Natural killer cell (primary cell): Measurements from ENCODE around the gene NPAS3. TPM values are rescaled to one million over a fixed set of nuclear protein-coding genes. Genes with fewer than 3 reads are reported as not detected.
A peak's percentile ranks its signal among the peaks of the same experiment; 100 is the strongest.

Experiments
- ATAC-seq, 3 donors: fragments of 150-1000 bp in 2 of 3; fragments of 200-7000 bp in 1 of 3; cut with Tn5 transposase; 1 replicate in 1 of 3; 2 replicates in 2 of 3; pipeline ENCODE4 v1.10.0; 2021; ENCODE audit warnings: mild to moderate bottlenecking in 2 of 3, moderate library complexity in 2 of 3
- DNase-seq, 2 donors: peaks; one replicate each; pipeline versions ENCODE4 v3.0.0 to v3.0.0-alpha.2; 2013 to 2021; ENCODE audit warnings: mixed read lengths in 1 of 2
- H3K27ac ChIP-seq: one replicate; pipeline ENCODE4 v1.5.1; 2013; ENCODE audit warnings: mild to moderate bottlenecking, low read length
- H3K27me3 ChIP-seq: one replicate; pipeline ENCODE4 v1.6.1; 2013; ENCODE audit warnings: low read length; ENCODE audit not compliant: control insufficient read depth, insufficient read depth
- H3K36me3 ChIP-seq: one replicate; pipeline ENCODE4 v1.6.1; 2013; ENCODE audit warnings: low read length; ENCODE audit not compliant: control insufficient read depth, insufficient read depth
- H3K4me1 ChIP-seq: one replicate; pipeline ENCODE4 v1.6.1; 2013; ENCODE audit warnings: low read length; ENCODE audit not compliant: control insufficient read depth, insufficient read depth
- H3K4me3 ChIP-seq: one replicate; pipeline ENCODE4 v1.5.1; 2013; ENCODE audit warnings: low read length
- H3K9me3 ChIP-seq: one replicate; pipeline ENCODE4 v1.6.1; 2013; ENCODE audit warnings: low read length; ENCODE audit not compliant: control insufficient read depth, insufficient read depth
- H3K27ac Mint-ChIP-seq, 2 donors: one replicate each; pipeline ENCODE4 v1.8.0; 2022; ENCODE audit warnings: mild to moderate bottlenecking in 2 of 2, mixed read lengths in 2 of 2, moderate library complexity in 1 of 2
- H3K27me3 Mint-ChIP-seq, 2 donors: one replicate each; pipeline ENCODE4 v1.8.0; 2022; ENCODE audit warnings: low read depth in 2 of 2, mixed read lengths in 2 of 2
- H3K36me3 Mint-ChIP-seq: one replicate; pipeline ENCODE4 v1.8.0; 2022; ENCODE audit warnings: mixed read lengths
- H3K4me1 Mint-ChIP-seq, 2 donors: one replicate each; pipeline ENCODE4 v1.8.0; 2022; ENCODE audit warnings: mixed read lengths in 2 of 2
- H3K4me3 Mint-ChIP-seq: one replicate; pipeline ENCODE4 v1.8.0; 2022; ENCODE audit warnings: mild to moderate bottlenecking, moderate library complexity, mixed read lengths
- H3K9me3 Mint-ChIP-seq, 2 donors: one replicate each; pipeline ENCODE4 v1.8.0; 2022; ENCODE audit warnings: mixed read lengths in 2 of 2
- CTCF ChIP-seq: fragments of 200-600 bp; IDR thresholded peaks from one replicate; pipeline ENCODE4 v1.8.0; 2022; ENCODE audit warnings: antibody characterized with exemption
- WGBS: methylation state at CpG from one replicate; pipeline ENCODE4 v1.1.7; 2013; ENCODE audit warnings: missing lambda C conversion rate; ENCODE audit not compliant: insufficient coverage; 5-methylcytosine and 5-hydroxymethylcytosine counted together
- intact Hi-C: fragments of 100-400 bp; cut with micrococcal nuclease; formaldehyde crosslinking; loops from one replicate; pipeline ENCODE4 v1.14.2; 2022
- total RNA-seq, 4 donors: library from RNA; stranded (reverse); fragments of 120-200 nt in 1 of 4; gene quantifications; one replicate each; pipeline versions ENCODE4 v1.2.3 to v1.2.4, GENCODE V29; 2013 to 2022

The NPAS3 gene
- total RNA-seq, 3 donors from 2014 or later (not counting 1 experiment from before 2014, with no cell fraction given): not detected

GRCh38 chr14:33814010-33814409 lies 875.3 kb downstream of the NPAS3 start:
- ATAC-seq: no peak

GRCh38 chr14:33833706-33834465 lies 895.2 kb downstream of the NPAS3 start:
- intact Hi-C loops: no loop called here
- no peaks in the 10 kb centered on the region for H3K27me3 ChIP-seq
- TF ChIP-seq CTCF: no peak
- H3K36me3 Mint-ChIP-seq: no peaks in the 10 kb centered on the region
- 92% methylated on average over 16 of the region's 16 CpGs for WGBS
- no peaks in the 10 kb centered on the region for H3K4me1 Mint-ChIP-seq
- H3K27me3 Mint-ChIP-seq: no peaks in the 10 kb centered on the region
- no peak for DNase-seq
- peaks cover 0 to 3% of the 10 kb centered on the region in 2 donors for H3K9me3 Mint-ChIP-seq
- peak in 1 of 3 donors; percentile 48 for ATAC-seq
- H3K27ac ChIP-seq: no peak overlapping the region
- H3K9me3 ChIP-seq: no peaks in the 10 kb centered on the region
- no peaks in the 10 kb centered on the region for H3K4me1 ChIP-seq
- no peak overlapping the region for H3K27ac Mint-ChIP-seq
- H3K4me3 ChIP-seq: no peak overlapping the region
- no peaks in the 10 kb centered on the region for H3K36me3 ChIP-seq
- H3K4me3 Mint-ChIP-seq: no peak overlapping the region

More at GRCh38 chr14:33814010-33814409, 875.3 kb downstream of the NPAS3 start:
- TF ChIP-seq CTCF: no peak
- 28% methylated on average over 2 of the region's 2 CpGs for WGBS
- no peak overlapping the region for H3K27ac Mint-ChIP-seq
- no peaks in the 10 kb centered on the region for H3K4me1 Mint-ChIP-seq
- Histone ChIP-seq H3K4me1 (no peaks in the 10 kb centered on the region), H3K9me3 (no peaks in the 10 kb centered on the region), H3K36me3 (no peaks in the 10 kb centered on the region), H3K27me3 (no peaks in the 10 kb centered on the region), H3K27ac (no peak overlapping the region), H3K4me3 (no peak overlapping the region)
- peaks cover 0 to 9% of the 10 kb centered on the region in 2 donors for H3K27me3 Mint-ChIP-seq
- DNase-seq: no peak
- peaks cover 0 to 3% of the 10 kb centered on the region in 2 donors for H3K9me3 Mint-ChIP-seq
- no peaks in the 10 kb centered on the region for H3K36me3 Mint-ChIP-seq
- no peak overlapping the region for H3K4me3 Mint-ChIP-seq
- intact Hi-C loops: no loop called here

DNA sequence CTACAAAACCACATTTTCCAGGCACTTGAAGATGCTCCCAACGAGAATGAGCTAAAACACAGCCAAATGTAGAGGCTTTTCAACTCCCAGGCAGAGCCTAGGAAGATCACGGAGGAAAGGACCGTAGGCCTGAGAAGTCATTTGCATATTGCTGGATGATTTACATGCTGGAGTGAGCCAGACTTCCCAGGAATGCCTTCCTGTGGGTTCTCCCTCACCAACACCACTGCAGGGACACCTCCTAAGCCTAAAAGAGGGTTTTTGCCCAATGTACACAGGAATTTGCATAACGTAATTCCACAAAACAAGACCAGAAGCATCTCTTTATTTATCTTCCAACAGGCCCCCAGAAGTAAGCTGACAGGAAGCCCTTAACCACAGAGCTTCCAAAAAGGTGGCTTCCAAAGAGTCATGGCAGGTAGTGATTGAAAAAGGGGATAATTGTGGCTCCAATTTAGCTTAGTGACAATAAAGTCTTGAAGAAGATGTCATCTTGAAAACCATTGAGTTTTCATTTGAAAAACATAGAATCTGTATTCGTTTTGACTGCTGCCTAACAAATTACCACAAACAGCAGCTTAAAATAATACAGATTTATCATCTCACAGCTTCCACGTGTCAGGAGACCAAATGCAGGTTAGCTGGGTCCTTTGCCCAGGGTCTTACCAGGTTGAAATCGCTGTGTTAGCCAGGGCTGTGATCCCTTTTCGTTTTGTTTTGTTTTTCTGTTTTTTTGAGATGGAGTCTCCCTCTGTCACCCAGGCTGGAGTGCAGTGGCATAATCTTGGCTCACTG lies 896.0 kb downstream of the NPAS3 start:
- no peaks in the 10 kb centered on the region for H3K9me3 ChIP-seq
- H3K27ac ChIP-seq: no peak overlapping the region
- H3K9me3 Mint-ChIP-seq: peaks cover 0 to 3% of the 10 kb centered on the region in 2 donors
- ATAC-seq (no peak), DNase-seq (no peak)
- H3K4me3 Mint-ChIP-seq: no peak overlapping the region
- no peaks in the 10 kb centered on the region for H3K27me3 Mint-ChIP-seq
- H3K27me3 ChIP-seq: no peaks in the 10 kb centered on the region
- H3K4me3 ChIP-seq: no peak overlapping the region
- H3K4me1 ChIP-seq: no peaks in the 10 kb centered on the region
- TF ChIP-seq CTCF: no peak
- no peaks in the 10 kb centered on the region for H3K36me3 Mint-ChIP-seq
- intact Hi-C loops: loop anchor here (5.0 kb wide), 1 partner anchor 488 kb away; no protein-coding TSS in a partner anchor
- no peaks in the 10 kb centered on the region for H3K36me3 ChIP-seq
- H3K4me1 Mint-ChIP-seq: no peaks in the 10 kb centered on the region
- no peak overlapping the region for H3K27ac Mint-ChIP-seq
- WGBS: 77% methylated on average over 8 of the region's 8 CpGs
